GM18499 (cell line): ENCODE results near the gene ESPN.

Experiments
- ATAC-seq: cut with Tn5 transposase; IDR thresholded peaks from one replicate; pipeline ENCODE4 v1.9.1; 2021; ENCODE audit warnings: moderate number of reproducible peaks; ENCODE audit not compliant: insufficient read depth, unreplicated experiment

ESPN gene

DNA sequence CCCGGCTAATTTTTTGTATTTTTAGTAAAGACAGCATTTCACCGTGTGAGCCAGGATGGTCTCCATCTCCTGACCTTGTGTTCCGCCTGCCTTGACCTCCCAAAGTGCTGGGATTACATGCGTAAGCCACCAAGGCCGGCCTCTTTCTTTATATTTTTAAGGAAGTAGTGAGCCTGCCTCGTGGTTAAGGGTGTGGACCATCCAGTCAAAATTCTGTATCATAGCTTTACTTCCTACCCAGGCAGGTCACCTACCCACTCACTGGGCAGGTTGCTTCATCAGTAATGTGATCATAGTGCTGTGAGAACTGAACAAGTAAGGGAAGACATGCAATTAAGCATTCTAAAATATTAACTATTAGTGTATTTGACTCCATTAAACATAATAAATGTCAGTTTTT, 22.9 kb upstream of the ESPN start:
- no peak for ATAC-seq

DNA sequence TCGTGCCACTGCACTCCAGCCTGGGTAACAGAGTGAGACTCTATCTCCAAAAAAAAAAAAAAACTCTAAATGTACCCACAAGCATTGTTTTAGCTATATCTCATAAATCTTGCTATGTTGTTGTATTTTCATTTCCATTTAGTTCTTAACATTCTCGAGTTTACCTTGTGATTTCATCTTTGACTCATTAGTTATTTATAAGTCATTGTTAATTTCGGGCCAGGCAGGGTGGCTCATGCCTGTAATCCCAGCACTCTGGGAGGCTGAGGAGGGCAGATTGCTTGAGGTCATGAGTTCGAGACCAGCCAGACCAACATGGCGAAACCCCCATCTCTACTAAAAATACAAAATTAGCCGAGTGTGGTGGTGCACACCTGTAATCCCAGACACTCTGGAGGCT, 16.6 kb upstream of the ESPN start:
- no peak for ATAC-seq

DNA sequence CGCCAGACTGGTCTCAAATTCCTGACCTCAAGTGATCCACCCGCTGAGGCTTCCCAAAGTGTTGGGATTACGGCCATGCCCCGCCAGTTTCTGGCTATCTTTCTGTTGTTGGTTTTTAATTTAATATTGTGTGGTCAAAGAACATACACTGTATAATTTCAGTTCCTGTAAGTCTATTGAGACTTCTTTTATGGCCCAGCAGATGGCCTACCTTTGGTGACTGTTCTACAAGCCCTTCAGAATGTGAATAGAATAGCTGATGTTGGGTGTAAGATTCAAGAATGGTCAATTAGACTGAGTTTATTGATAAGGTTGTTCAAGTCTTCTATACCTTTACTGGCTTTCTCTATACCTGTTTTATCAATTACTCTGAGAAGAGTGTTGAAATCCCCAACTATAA, 15.5 kb upstream of the ESPN start:
- no peak for ATAC-seq

DNA sequence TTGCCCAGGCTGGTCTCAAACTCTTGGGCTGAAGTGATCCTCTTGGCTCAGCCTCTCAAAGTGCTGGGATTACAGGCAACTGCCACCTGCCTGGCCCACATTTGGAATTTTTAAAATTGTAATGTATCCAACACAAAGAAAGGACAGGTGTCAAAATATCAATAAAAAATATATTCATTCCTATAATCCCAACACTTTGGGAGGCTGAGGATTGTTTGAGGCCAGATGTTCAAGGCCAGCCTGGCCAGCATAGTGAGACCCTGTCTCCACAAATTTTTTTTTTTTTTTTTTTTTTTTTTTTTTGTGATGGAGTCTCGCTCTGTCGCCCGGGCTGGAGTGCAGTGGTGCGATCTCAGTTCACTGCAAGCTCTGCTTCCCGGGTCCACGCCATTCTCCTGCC, 14.8 kb upstream of the ESPN start:
- no peak for ATAC-seq

DNA sequence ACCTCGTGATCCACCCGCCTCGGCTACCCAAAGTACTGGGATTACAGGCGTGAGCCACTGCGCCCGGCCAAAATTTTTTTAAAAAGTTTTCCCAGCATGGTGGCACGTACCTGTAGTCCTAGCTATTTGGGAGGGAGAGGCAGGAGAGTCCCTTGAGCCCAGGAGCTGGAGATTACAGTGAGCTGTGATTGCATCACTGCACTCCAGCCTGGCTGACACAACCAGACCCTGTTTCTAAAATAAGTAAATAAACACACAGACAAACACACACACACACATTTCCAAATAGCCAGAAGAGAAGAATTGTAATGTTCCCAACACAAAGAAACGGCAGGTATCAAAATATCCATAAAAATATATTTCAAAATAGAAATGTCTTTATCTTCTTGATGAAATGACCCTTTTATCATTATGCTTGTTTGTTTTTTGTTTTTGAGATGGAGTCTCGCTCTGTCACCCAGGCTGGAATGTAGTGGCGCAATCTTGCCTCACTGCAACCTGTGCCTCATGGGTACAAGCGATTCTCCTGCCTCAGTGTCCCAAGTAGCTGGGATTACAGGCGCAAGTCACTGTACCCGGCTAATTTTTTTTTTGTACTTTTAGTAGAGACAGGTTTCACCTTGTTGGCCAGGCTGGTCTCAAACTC, 14.2 kb upstream of the ESPN start:
- ATAC-seq, result no peak

DNA sequence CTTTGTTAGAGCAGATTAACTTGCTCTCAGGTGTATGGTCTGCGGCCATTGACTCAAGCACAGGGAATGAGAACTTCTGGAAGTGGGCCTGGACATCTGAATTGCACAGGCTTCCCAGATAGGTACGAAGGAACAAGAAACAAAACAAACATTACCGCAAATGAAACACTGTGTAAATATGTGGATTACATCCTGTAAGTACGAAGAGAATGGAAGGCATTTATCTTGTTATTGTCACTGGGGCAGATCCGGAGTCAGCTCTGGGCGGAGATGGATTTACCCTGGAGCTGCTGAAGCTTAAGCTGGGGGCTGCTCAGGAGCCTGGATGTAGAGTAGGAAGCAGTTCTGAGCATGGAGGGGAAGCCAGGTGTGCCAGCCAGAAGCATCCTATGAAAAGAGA, 11.7 kb upstream of the ESPN start:
- no peak for ATAC-seq

DNA sequence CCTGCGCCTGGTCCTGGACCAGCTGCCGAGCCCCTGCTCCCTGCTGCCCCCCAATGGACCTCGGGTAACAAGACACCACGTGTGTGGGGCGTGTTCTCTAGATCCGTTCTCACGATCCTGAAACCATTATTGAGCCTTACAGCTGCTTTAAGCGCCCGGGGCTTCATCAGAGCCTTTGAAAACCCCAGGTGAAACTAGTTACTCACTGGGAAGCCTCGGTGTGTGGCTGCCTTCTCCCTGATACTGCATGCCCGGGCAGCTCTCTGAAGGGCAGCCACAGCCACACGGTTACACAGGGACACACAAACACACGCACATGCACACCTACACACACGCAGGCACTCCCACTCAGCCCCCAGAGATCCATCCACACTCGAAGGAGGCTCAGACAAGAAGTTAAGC, 10.1 kb upstream of the ESPN start:
- no peak for ATAC-seq

DNA sequence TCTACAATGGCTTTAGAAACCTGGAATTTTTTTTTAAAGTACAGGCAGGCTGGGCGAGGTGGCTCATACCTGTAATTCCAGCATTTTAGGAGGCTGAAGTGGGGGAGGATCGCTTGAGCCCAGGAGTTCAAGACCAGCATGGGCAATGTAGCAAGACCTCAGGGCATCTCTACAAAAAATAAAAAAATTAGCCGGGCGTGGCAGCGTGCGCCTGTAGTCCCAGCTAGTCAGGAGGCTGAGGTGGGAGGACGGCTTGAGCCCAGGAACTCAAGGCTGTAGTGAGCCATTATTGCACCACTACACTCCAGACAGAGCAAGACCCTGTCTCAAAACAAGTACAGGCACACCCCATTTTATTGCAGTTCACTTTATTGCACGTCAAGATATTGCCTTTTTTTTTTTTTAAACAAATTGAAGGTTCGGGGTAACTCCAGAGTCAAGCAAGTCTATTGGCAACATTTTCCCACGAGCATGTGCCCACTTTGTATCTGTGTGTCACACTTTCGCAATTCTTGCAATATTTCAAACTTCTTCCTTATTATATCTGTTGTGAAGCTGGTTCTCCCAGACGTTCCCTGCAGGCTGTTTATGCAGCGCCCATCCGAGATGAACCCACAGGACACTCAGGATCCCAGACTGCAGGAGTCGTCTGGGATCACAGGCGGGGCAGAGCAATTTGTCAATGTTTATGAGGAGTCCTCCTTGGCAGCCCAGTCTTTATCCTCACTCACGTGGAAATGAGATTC, 9.5 kb upstream of the ESPN start:
- no peak for ATAC-seq

DNA sequence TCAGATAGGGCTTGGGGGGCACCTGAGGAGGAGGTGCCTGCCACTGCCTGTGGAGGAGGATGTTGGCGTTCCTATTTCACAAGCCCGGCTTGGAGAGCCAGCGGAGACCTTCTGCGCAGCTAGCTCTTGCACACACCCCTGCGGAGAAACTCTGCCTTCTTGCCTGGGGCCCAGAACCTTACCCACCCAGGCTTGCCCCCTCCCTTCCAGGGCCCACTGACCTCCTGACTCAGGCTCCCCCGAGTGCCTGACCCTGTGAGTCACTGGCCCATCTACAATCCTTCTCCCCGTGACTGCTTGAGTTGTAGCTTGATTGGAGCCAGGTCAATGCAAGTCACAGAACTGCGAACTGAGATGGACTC, 8.3 kb upstream of the ESPN start:
- ATAC-seq, result no peak

DNA sequence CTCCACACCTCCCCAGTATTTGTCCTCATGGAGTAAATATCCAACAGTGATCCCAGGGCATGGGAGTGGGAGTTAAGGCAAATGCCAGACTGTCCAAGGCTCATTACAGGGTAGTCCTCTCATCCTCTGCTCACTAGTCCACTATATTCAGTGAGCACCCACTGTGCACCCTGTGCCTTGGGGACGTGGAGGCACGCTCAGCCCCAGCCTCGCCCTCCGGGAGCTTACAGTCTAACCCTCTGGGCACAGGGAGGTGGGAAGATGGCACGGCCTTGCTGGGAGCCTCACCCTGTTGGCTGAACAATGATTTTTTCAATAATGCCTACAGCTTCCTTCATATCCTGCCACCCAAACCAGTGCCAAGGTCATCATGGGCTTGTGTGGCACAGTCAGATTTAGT, 7.7 kb upstream of the ESPN start:
- ATAC-seq, result no peak

DNA sequence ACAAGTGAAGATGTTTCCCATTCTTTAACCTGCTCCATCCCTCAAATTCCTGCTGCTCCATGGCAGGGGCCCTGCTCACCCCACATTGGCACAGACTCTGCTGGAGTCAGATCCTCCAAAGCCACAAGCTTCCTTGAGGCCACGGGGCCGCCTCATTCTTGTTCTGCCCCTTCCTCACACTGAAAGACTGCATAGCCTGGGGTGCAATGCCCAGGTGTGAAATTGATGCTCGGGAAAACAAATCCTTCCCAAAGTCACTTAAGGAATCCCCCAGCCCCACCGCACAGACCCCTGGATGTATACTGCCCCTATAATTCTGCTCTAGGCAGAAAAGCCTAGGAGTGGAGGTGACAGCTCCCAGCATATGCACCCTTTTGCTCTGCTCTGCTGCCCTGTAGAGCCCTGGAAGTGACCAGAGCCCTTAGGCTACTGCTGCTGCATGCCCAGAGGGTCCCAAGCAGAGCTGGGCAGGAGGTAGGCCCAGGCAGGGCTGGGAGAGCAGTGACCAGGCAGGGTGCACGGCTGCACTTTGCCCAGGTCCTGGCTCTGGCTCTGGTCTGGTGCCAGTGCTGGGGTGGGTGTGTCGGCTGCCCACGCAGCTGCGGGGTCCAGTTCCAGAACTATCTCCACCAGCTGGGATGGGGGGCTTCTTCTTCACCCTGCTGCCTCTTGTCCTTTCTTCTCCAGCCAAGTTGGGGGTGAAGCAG, 6.5 kb upstream of the ESPN start:
- ATAC-seq, result no peak

DNA sequence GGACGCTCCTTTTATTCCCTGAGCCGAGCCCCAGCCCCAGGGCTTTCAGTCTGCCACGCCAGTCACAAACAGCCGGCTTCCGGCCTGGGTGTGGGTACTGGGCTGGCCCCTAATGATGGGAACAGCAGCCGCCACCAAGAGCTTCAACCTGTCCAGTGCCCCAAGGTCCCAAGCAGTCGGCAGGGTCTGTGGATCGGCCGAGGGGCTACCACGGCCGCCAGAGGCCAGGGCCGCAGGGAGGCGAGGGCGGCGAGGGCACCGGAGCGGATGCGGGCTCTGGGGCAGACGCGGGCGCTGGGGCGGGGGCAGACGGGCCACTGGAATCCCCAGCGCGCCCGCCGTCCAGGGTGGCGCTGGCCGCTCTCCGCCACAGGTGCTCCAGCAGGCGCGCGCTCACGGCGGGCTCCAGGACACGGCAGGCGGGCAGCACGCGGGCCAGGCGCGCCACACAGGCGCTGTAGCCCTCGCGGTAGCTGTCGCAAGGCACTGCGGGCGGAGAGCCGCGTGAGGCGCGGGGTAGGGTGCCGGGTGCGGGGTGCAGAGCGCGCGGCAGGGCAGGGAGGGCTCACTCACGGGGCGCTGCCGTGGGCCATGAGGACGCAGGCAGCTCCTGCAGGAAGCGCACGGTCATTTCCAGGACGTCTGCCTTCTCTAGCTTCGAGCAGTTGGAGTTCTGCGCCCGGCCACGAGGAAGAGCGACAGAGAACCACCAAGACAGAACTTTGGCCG, 5.7 kb upstream of the ESPN start:
- no peak for ATAC-seq

DNA sequence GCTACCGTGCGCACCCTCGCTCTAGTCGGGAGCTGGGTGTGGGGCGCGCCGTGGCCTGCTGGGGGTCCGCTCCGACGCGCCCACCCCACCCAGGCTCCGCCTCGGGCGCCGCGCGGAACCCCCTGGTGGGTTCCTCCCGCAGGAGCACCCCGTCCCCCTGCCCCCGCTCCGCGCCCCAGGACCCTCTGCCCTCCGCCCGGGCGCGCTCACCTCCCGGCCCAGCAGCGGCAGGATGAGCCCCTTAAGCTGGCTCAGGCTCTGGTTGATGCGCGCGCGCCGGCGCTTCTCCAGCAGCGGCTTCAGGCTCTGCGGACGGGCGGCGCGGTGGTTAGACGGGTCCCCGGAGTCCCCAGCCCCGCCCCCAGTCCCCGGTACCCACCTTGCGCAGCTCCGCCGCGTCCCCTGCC, 5.2 kb upstream of the ESPN start:
- ATAC-seq, result no peak

DNA sequence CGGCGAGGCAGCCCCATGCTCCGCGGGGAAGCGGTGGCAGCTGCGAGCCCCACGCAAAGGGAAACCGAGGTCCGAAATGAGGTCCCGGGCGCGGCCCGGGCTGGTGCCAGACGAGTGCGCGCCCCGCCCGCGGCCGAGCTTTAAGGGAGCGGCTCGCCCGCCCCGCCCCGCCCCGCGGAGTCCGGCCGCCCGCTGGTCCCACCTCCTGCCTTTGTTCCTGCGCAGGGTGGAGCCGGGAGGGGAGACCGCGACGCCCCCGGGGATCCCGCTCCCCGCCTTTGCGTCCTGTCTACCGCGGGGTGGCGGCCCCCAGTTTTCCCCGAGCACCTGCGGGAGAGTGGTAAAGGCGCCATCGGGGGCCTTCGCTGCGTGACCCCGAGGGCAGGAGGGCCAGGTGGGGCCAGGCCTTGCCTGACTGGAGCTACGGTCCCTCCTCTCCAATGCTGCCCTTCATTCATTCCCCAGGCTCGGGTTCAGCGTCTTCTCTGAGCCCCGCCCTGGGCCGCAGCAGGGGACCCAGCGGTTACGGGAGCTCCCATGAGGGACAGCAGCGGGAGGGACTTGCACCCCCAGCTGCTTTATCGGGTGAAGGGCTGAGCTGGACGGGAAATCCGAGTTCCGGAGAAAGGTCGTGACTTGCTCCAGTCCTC, 4.6 kb upstream of the ESPN start, which contains the start of gene HES2:
Gene HES2, minus strand, starts transcription at position 116 of the 650 bp plus-strand sequence. Its CDS starts 99 bp downstream, at position 17.
- ATAC-seq, result no peak

DNA sequence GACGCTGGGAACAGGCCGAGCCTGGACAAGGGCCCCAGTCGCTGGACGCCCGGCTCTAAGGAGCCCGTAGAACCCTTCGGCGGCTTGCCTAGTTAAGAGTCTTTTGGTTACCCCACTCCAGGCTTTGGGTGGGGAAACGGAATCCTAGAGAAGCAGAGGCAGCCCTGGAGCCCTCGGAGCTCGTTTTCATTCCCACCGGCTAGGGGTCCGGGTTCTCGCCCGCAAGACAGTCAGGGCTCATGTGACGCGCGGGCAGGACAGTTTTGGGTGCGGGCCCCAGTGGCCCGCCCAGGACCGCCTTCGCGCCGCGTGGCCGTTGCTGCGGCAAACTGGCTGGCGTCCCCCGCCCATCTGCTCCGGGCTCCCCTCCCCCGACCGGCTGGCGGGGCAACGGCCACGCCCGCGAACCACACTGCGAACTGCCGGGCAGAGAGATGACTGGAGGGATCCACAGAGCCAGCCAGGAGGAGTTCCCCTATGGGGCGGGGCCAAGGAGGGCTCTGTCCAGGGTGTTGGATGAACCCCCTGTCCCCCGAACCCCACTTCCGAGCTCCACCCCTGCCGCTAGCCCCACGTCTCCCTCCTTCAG, 4.0 kb upstream of the ESPN start:
- no peak for ATAC-seq

DNA sequence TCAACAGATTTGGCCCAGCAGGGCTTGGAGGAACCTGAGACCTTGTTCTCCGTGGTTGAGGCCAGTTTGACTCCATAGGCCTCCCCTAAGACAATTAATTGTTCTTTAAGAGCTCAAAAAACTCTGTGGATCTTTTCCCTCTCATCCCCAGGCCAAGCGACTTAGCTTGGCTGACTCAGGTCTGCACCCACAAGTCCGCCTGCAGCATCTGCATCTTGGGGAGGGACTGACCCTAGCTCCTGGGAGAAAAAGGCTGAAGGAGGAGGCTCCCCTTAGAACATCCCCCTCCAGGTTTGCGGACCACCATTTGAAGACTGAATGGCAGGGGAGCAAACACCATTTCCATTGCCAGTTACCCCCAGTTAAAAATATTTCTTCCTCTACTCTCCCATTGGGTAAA, 3.3 kb upstream of the ESPN start:
- no peak for ATAC-seq

DNA sequence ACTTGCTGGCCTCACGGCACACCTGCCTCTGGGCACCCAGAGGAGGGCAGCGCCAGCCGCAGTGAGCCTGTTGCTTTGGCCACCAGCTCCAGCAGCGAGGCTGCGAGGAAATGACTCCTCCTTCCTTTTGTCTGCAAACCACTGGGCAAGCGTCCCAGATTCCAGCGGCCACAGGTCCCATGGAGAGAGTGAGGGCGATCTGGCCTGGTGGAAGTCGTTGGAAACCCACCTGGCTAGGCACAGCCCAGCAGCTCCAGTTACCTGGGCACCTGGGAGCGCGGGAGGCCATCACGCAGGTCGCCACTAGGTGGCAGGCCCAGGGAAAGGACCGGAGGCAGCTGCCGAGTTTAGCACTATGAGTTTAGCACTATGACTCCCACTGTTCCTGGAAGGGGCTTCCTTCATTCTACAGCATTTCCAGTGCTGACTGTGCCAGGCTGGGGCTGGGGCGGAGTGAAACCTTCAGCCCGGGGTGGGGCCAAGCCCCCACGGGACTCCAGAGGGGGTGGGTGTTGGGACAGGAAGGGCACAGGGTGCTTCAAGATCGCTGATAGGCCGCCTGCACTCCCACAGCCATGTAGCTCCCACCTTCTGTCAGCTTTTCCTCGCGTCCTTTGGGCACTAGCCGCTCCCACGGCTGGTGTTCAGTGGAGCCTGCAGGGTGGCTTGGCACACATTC, 1.1 kb upstream of the ESPN start:
- ATAC-seq, result no peak

DNA sequence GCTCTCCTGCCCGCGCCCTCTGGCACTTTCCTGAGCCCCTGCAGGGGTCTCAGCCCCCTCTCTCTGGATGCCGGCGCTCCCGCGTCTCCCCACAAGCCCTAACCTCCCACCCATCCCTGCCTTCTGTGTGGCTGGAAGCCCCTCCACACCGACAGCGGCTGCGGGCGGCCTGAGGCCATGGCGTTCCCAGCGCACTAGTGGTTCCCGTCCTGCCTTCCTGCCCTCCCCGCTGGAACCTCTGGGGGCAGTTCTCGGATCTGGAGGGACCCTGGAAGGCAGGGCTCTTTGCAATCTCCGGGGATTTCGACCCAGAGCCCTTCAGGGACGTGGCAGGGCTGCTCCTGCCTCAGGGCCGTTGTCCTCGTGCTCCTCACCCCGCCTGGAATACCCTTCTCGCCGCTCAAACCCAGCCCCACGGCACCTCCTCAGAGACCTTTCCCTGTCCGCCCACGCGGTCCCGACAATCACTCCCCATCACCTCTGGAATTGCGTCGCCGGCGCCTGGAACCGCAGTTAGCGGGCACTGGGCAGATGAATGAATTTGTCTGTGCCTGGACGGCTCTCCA, 493 bp upstream of the ESPN start:
- ATAC-seq, result no peak

DNA sequence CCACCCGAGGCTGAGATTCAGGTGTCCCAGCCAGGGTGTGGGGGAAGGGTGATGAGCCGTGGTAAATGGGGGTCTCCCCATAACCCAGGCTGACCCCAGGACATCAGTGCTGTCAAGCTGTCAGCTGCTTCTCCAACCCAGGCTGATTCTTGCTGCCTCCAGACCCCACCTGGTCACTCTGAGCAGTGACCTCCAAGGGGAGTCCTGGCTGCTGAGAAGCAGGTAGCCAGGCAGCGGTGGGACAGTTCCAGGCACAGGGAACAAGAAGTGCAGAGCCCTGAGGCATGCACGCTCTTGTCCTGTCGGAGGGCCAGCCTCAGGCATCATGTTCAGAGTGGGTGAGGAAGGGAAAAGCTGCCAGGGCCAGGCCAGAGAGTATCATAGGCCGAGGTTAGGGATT, 1.1 kb downstream of the ESPN start:
- ATAC-seq, result no peak
